Spleen (tissue), 11 donors: Measurements from ENCODE around the gene TACC2. TPM values are rescaled to one million over a fixed set of nuclear protein-coding genes. Genes with fewer than 3 reads are reported as not detected.
A peak's percentile ranks its signal among the peaks of the same experiment; 100 is the strongest.

ENCODE experiments used
- DNase-seq: peaks from one replicate; pipeline ENCODE4 v3.0.0-alpha.2; 2020
- H3K27ac ChIP-seq, 8 donors: fragments of 200-600 bp; sonication (generic) in 7 of 8; 1 replicate in 4 of 8; 2 replicates in 4 of 8; pipeline versions ENCODE4 v1.5.0 to v1.8.0; 2016 to 2021; ENCODE audit warnings: inconsistent platforms in 4 of 8, mild to moderate bottlenecking in 4 of 8, moderate library complexity in 1 of 8
- H3K27me3 ChIP-seq, 7 donors: fragments of 200-600 bp; sonication (generic) in 6 of 7; replicated peaks in 1 of 7; 1 replicate in 4 of 7; 2 replicates in 3 of 7; pipeline versions ENCODE4 v1.5.0 to v1.8.0; 2016 to 2021; ENCODE audit warnings: inconsistent platforms in 3 of 7, mild to moderate bottlenecking in 1 of 7
- H3K36me3 ChIP-seq, 6 donors: fragments of 200-600 bp; sonication (generic) in 5 of 6; 1 replicate in 4 of 6; 2 replicates in 2 of 6; pipeline versions ENCODE4 v1.5.0 to v1.8.0; 2016 to 2021; ENCODE audit warnings: inconsistent platforms in 2 of 6
- H3K4me1 ChIP-seq, 6 donors: fragments of 200-600 bp; sonication (generic) in 5 of 6; 1 replicate in 3 of 6; 2 replicates in 3 of 6; pipeline versions ENCODE4 v1.5.0 to v1.8.0; 2016 to 2021; ENCODE audit warnings: inconsistent platforms in 3 of 6
- H3K4me3 ChIP-seq, 8 donors: fragments of 200-600 bp; sonication (generic) in 7 of 8; 1 replicate in 4 of 8; 2 replicates in 4 of 8; pipeline versions ENCODE4 v1.5.0 to v1.8.0; 2016 to 2021; ENCODE audit warnings: inconsistent platforms in 4 of 8, mild to moderate bottlenecking in 4 of 8, moderate library complexity in 2 of 8
- H3K9me3 ChIP-seq, 8 donors: fragments of 200-600 bp; sonication (generic) in 7 of 8; 1 replicate in 4 of 8; 2 replicates in 4 of 8; pipeline versions ENCODE4 v1.5.0 to v1.8.0; 2016 to 2021; ENCODE audit warnings: inconsistent platforms in 4 of 8
- POLR2A ChIP-seq, 3 donors: fragments of 450-650 bp; IDR thresholded peaks; one replicate each; pipeline ENCODE4 v1.5.1; 2017; ENCODE audit warnings: antibody characterized with exemption in 3 of 3, mild to moderate bottlenecking in 1 of 3
- POLR2AphosphoS5 ChIP-seq, 3 donors: sonication (generic); formaldehyde crosslinking; IDR thresholded peaks; one replicate each; pipeline ENCODE4 v1.5.1; 2017; ENCODE audit warnings: antibody characterized with exemption in 3 of 3
- WGBS, 5 donors: extraction: QIAGEN DNeasy Blood & Tissue Kit in 3 of 5; methylation state at CpG; one replicate each; pipeline versions ENCODE4 v1.1.5 to v1.1.7; 2013 to 2018; 5-methylcytosine and 5-hydroxymethylcytosine counted together
- intact Hi-C: fragments of 100-400 bp; cut with DNase I; formaldehyde crosslinking; loops from one replicate; pipeline ENCODE4 v1.15.0; 2023; ENCODE audit warnings: low total_unique reads
- polyA plus RNA-seq, 3 donors: library from polyadenylated mRNA; stranded (reverse); fragments of 200-250 nt; gene quantifications; one replicate each; pipeline ENCODE4 v1.2.1, GENCODE V29; 2013
- total RNA-seq, 7 donors: library from RNA; depleted of rRNA in 3 of 7; stranded (reverse); fragments of >200 nt in 3 of 7; fragmentation: NEBNext Ultra II Directional in 4 of 7; extraction: Animal tissue kit (Norgen Biotek cat#: 25700) in 4 of 7; gene quantifications; one replicate each; pipeline versions ENCODE4 v1.1.0 to v1.2.1, GENCODE V29; 2016 to 2021
- TF ChIP-seq, protein P1 (sequence below), 11 experiments: fragments of 200-600 bp in 7 of 11; fragments of 450-650 bp in 4 of 11; sonication (generic) in 4 of 11; IDR thresholded peaks in 8 of 11; conservative IDR thresholded peaks in 3 of 11; 1 replicate in 7 of 11; 2 replicates in 4 of 11; pipeline versions ENCODE4 v1.4.0 to v1.8.0; 2016 to 2021; ENCODE audit warnings: antibody characterized with exemption in 11 of 11, inconsistent platforms in 4 of 11, mild to moderate bottlenecking in 1 of 11
- donor health status: healthy with polysubstance abuse.
- donor health status: DM: no; HTN: no; CAD: no; lungs with moderate emphysema.
- donor health status: DM: no; HTN: no; CAD: no.
- donor health status: Bipolar disorder and iron deficiency.
- donor health status: healthy.
- donor health status: DM: no; HTN: no; CAD: no.
- donor health status: DM: yes; HTN: yes; CAD: no.

TACC2 gene
- total and polyA plus RNA-seq, 10 donors = 2.4 to 13.9 (median 4.5) TPM

GRCh38 chr10:122259075-122259466, 270.1 kb downstream of the TACC2 start:
- peaks cover 0 to 31% (median 20%) of the 10 kb centered on the region in 8 donors for H3K9me3 ChIP-seq
- H3K4me1 ChIP-seq = no peaks in the 10 kb centered on the region
- 80 to 88% (median 86%) methylated on average over 4 of the region's 4 CpGs for whole genome bisulfite sequencing, 5 donors
- no peak overlapping the region for H3K4me3 ChIP-seq
- intact Hi-C loops = no loop called here
- H3K27me3 ChIP-seq = no peaks in the 10 kb centered on the region
- TF ChIP-seq POLR2AphosphoS5 (IDR thresholded peaks at IDR 0.05) (no peak), POLR2A (IDR thresholded peaks at IDR 0.05) (no peak)
- TF ChIP-seq, protein P1, sequence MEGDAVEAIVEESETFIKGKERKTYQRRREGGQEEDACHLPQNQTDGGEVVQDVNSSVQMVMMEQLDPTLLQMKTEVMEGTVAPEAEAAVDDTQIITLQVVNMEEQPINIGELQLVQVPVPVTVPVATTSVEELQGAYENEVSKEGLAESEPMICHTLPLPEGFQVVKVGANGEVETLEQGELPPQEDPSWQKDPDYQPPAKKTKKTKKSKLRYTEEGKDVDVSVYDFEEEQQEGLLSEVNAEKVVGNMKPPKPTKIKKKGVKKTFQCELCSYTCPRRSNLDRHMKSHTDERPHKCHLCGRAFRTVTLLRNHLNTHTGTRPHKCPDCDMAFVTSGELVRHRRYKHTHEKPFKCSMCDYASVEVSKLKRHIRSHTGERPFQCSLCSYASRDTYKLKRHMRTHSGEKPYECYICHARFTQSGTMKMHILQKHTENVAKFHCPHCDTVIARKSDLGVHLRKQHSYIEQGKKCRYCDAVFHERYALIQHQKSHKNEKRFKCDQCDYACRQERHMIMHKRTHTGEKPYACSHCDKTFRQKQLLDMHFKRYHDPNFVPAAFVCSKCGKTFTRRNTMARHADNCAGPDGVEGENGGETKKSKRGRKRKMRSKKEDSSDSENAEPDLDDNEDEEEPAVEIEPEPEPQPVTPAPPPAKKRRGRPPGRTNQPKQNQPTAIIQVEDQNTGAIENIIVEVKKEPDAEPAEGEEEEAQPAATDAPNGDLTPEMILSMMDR (IDR thresholded peaks at IDR 0.05 in 8 of 11, conservative IDR thresholded peaks at IDR 0.05 in 3 of 11) = no peak
- no peaks in the 10 kb centered on the region for H3K36me3 ChIP-seq
- peak; percentile 48 for DNase-seq
- no peak overlapping the region for H3K27ac ChIP-seq

DNA sequence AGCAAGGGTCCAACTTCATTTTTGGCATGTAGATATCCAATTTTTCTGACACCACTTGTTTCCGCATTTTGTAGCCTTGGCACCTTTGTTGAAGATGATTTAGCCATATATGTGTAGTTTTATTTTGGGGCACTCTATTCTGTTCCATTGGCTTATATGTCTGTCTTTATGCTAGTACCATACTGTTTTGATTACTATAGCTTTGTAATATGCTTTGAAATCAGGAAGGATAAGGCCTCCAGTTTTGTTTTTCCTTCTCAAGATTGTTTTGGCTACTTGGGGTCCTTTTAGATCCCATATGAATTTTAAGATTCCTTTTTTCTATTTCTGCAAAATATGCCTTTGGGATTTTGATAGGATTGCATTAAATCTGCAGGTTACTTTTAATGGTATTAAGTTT, 272.6 kb downstream of the TACC2 start:
- intact Hi-C loops = no loop called here
- Histone ChIP-seq H3K27ac (no peak overlapping the region), H3K9me3 (peaks cover 0 to 31% (median 20%) of the 10 kb centered on the region in 8 donors), H3K27me3 (peaks cover 0 to 8% (median 0%) of the 10 kb centered on the region in 7 donors), H3K4me1 (no peaks in the 10 kb centered on the region), H3K4me3 (no peak overlapping the region), H3K36me3 (no peaks in the 10 kb centered on the region)
- WGBS, 5 donors = 68 to 75% (median 71%) methylated on average over 1 of the region's 1 CpG
- no peak for TF ChIP-seq POLR2A (IDR thresholded peaks at IDR 0.05)
- TF ChIP-seq, protein P1 (IDR thresholded peaks at IDR 0.05 in 8 of 11, conservative IDR thresholded peaks at IDR 0.05 in 3 of 11) = no peak
- no peak for TF ChIP-seq POLR2AphosphoS5 (IDR thresholded peaks at IDR 0.05)
- DNase-seq = no peak

- Histone ChIP-seq H3K27ac (no peak overlapping the region), H3K27me3 (peaks cover 0 to 14% (median 0%) of the 10 kb centered on the region in 7 donors), H3K9me3 (peaks cover 0 to 31% (median 20%) of the 10 kb centered on the region in 8 donors), H3K4me1 (no peaks in the 10 kb centered on the region), H3K36me3 (no peaks in the 10 kb centered on the region), H3K4me3 (no peak overlapping the region)
- 33 to 64% (median 56%) methylated on average over 1 of the region's 1 CpG for WGBS, 5 donors
- intact Hi-C loops = no loop called here
- TF ChIP-seq POLR2AphosphoS5 (IDR thresholded peaks at IDR 0.05) = no peak
- TF ChIP-seq, protein P1 (IDR thresholded peaks at IDR 0.05 in 8 of 11, conservative IDR thresholded peaks at IDR 0.05 in 3 of 11) = no peak
- TF ChIP-seq POLR2A (IDR thresholded peaks at IDR 0.05) = no peak
- no peak for DNase-seq
Measured at GRCh38 chr10:122263971-122264370, 275.0 kb downstream of the TACC2 start.

DNA sequence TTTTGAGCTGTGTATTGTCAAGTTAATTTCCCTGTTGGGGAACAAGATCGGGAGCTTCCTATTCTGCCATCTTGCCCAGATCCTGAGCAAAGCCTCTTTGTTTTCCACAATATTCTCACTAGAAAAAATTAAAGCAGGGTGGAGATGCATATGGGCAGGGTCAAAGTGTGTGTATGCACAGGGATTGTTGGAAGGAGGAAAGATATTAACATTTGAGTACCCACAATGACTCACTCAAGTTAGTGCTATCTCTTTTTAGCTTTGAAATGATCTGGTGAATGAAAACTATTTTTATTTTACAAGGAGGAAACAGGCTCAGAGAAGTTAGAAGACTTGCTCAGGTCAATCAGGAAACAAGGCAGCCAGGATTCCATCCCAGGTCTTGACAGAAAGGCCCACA, 275.5 kb downstream of the TACC2 start:
- WGBS, 5 donors = 82 to 97% (median 93%) methylated on average over 1 of the region's 1 CpG
- Histone ChIP-seq H3K27ac (no peak overlapping the region), H3K4me1 (no peaks in the 10 kb centered on the region), H3K27me3 (peaks cover 0 to 19% (median 0%) of the 10 kb centered on the region in 7 donors), H3K4me3 (no peak overlapping the region), H3K36me3 (no peaks in the 10 kb centered on the region), H3K9me3 (peaks cover 0 to 31% (median 20%) of the 10 kb centered on the region in 8 donors)
- no peak for TF ChIP-seq POLR2AphosphoS5 (IDR thresholded peaks at IDR 0.05)
- TF ChIP-seq, protein P1 (IDR thresholded peaks at IDR 0.05 in 8 of 11, conservative IDR thresholded peaks at IDR 0.05 in 3 of 11) = no peak
- no peak for TF ChIP-seq POLR2A (IDR thresholded peaks at IDR 0.05)
- DNase-seq = no peak
- intact Hi-C loops = no loop called here
